NCI-H1105 (cell line): ENCODE measurements around the gene DDX39B.

Experiments used
- DNase-seq: peaks from one replicate; lab custom pipeline; 2025; lab: John Stamatoyannopoulos, UW

DDX39B gene

GRCh38 chr6:31485055-31485454, 56.7 kb downstream of the DDX39B start:
- no peak for DNase-seq

- DNase-seq, result no peak
Measured at GRCh38 chr6:31483392-31483791, 58.4 kb downstream of the DDX39B start.

GRCh38 chr6:31480574-31480973, 61.2 kb downstream of the DDX39B start:
- no peak for DNase-seq
